SK-N-MC (cell line): ENCODE data around the gene BRD1.

Experiments
- DNase-seq: peaks from one replicate; pipeline ENCODE4 v3.0.0-alpha.2; 2011; ENCODE audit warnings: low read depth, low spot score
- H3K27ac ChIP-seq: fragments of 200-600 bp; sonication (generic); 2 replicates; pipeline ENCODE4 v1.5.1; 2016; ENCODE audit warnings: mixed run types
- H3K36me3 ChIP-seq: fragments of 200-600 bp; sonication (generic); 2 replicates; pipeline ENCODE4 v1.6.1; 2017; ENCODE audit warnings: antibody characterized with exemption, low read length, mixed read lengths; ENCODE audit not compliant: insufficient read depth
- H3K4me3 ChIP-seq: fragments of 200-600 bp; sonication (generic); 2 replicates; pipeline ENCODE4 v1.5.1; 2016
- H3K9ac ChIP-seq: fragments of 200-600 bp; sonication (generic); 2 replicates; pipeline ENCODE4 v1.8.0; 2017; ENCODE audit warnings: mixed run types, mixed read lengths; ENCODE audit not compliant: insufficient read length
- H3K9me3 ChIP-seq: fragments of 200-600 bp; sonication (generic); 2 replicates; pipeline ENCODE4 v1.6.1; 2017; ENCODE audit warnings: low read depth, mild to moderate bottlenecking, antibody characterized with exemption, low read length, moderate library complexity, mixed read lengths
- EZH2 ChIP-seq: fragments of 200-600 bp; sonication (generic); IDR thresholded peaks from one replicate; pipeline ENCODE4 v1.6.1; 2017; ENCODE audit warnings: antibody characterized with exemption
- FOXP2 ChIP-seq: optimal IDR thresholded peaks from 2 replicates; pipeline ENCODE3; 2011; ENCODE audit warnings: mild to moderate bottlenecking, moderate library complexity; ENCODE audit not compliant: insufficient read depth; ENCODE audit errors: extremely low read length, control extremely low read depth
- POLR2AphosphoS5 ChIP-seq: IDR thresholded peaks from 2 replicates; pipeline ENCODE4 v1.6.1; 2012; ENCODE audit warnings: mild to moderate bottlenecking, low read depth, low read length, borderline replicate concordance

Gene BRD1

DNA sequence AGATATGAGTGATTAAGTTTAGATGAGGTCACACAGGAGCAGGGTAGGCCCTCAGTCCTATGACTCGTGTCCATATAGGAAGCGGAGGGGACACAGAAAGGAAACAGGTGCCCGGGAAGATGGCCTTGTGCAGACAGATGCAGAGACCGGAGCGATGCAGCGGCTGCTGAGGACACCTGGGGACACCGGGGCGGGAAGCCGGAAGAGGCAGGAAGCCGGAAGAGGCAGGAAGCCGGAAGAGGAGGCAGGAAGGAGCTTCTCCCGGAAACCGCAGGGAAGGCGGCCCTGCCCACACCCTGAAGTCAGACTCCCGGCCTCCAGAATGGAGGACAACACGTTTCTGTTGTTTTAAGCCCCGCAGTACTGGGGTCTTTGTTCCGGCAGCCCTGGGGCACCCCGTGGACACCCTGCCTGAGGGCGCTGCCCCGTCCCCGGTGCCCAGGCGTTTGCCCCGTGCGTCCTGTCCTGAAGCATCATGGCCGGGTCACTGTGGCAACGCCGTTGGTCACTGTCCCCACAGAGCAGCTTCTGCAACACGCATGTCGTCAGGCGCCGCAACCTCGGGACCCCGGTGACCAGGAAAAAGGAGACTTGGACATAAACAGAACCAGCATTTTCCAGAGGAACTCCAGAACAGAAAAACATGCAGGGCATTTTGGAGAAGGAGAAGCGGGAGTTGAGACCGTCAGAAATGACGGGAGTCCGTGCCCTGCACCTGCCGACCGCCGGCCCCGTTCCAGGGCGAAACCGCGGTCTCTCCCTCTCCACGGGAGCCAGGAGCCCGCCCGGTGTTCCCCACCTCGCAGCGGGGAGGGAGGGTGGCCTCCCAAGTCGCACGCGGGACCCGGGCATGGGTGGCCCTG lies 103.4 kb downstream of the BRD1 start:
- DNase-seq: no peak
- peak; percentile 86 for TF ChIP-seq POLR2AphosphoS5
- no peak for TF ChIP-seq FOXP2
- Histone ChIP-seq H3K36me3 (no peaks in the 10 kb centered on the region), H3K9ac (peak overlapping the region; percentile 90), H3K9me3 (no peaks in the 10 kb centered on the region), H3K4me3 (peak overlapping the region; percentile 99), H3K27ac (peak overlapping the region; percentile 38; the same call in 1 of the 2 replicates)

DNA sequence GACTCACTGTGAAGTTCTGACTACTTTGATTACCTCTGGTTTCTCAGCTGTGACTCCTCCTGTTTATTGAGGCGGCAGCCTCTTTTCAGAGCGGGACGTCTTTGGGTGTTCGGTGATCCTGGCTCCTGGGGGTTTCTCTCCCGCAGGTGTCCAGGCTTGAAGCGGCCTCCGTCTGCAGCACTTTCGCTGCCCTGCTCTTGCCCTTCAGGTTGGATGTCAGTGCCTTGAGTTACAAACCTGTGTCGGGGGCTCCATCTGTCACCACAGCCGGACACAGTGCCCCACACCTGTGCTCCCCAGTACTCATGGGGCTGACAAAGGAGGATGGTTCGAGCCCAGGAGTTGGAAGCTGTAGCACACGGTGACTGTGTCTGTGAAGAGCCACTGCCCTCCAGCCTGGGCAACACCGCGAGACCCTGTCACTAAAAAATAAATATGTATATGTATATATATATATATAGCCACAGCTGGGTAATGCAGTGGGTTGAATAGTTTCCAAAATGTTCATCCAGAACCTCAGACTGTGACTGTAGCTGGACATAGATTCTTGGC lies 104.1 kb downstream of the BRD1 start:
- no peak for DNase-seq
- H3K4me3 ChIP-seq: peak overlapping the region; percentile 99
- H3K9ac ChIP-seq: peak overlapping the region; percentile 90
- H3K9me3 ChIP-seq: no peaks in the 10 kb centered on the region
- no peaks in the 10 kb centered on the region for H3K36me3 ChIP-seq
- no peak overlapping the region for H3K27ac ChIP-seq
- TF ChIP-seq POLR2AphosphoS5 (no peak), FOXP2 (no peak), EZH2 (no peak)
